HUES64 (cell line): ENCODE results near the gene KLF2.

ENCODE experiments used
- H3K27ac ChIP-seq: 2 replicates; pipeline ENCODE4 v1.7.0; 2013; ENCODE audit warnings: low read depth, low read length, inconsistent platforms
- H3K27me3 ChIP-seq: 2 replicates; pipeline ENCODE4 v1.6.1; 2013; ENCODE audit warnings: mild to moderate bottlenecking, low read length; ENCODE audit not compliant: insufficient read depth
- H3K36me3 ChIP-seq: 2 replicates; pipeline ENCODE4 v1.6.1; 2013; ENCODE audit warnings: mild to moderate bottlenecking, low read length; ENCODE audit not compliant: insufficient read depth
- H3K4me1 ChIP-seq: 2 replicates; pipeline ENCODE4 v1.6.1; 2013; ENCODE audit warnings: mild to moderate bottlenecking, low read length, moderate library complexity; ENCODE audit not compliant: insufficient read depth
- H3K4me3 ChIP-seq: 2 replicates; pipeline ENCODE4 v1.5.1; 2013; ENCODE audit warnings: mild to moderate bottlenecking, low read length, moderate library complexity
- H3K9ac ChIP-seq: 2 replicates; pipeline ENCODE4 v1.6.1; 2013; ENCODE audit warnings: mild to moderate bottlenecking, low read depth, low read length
- H3K9me3 ChIP-seq: 2 replicates; pipeline ENCODE4 v1.6.1; 2013; ENCODE audit warnings: low read depth, low read length; ENCODE audit not compliant: insufficient read depth
- WGBS: fragments of 150-250, 120-280 bp; methylation state at CpG from one replicate; pipeline ENCODE4 v1.1.7; 2013; ENCODE audit warnings: missing lambda C conversion rate; 5-methylcytosine and 5-hydroxymethylcytosine counted together

KLF2 gene

GRCh38 chr19:16372065-16372915 is 47.7 kb downstream of the KLF2 start:
- no peak overlapping the region for H3K9ac ChIP-seq
- 94% methylated on average over 17 of the region's 17 CpGs for WGBS

GRCh38 chr19:16373079-16373478 is 48.5 kb downstream of the KLF2 start:
- no peaks in the 10 kb centered on the region for H3K4me1 ChIP-seq
- no peak overlapping the region for H3K27ac ChIP-seq
- no peaks in the 10 kb centered on the region for H3K27me3 ChIP-seq
- WGBS = 93% methylated on average over 11 of the region's 12 CpGs
- no peak overlapping the region for H3K9ac ChIP-seq
- no peaks in the 10 kb centered on the region for H3K9me3 ChIP-seq
- no peak overlapping the region for H3K4me3 ChIP-seq
- H3K36me3 ChIP-seq = peaks cover 33% of the 10 kb centered on the region

More at GRCh38 chr19:16372065-16372915, 47.7 kb downstream of the KLF2 start:
- Histone ChIP-seq H3K4me1 (no peaks in the 10 kb centered on the region), H3K27me3 (no peaks in the 10 kb centered on the region), H3K9me3 (no peaks in the 10 kb centered on the region), H3K4me3 (no peak overlapping the region), H3K36me3 (peaks cover 33% of the 10 kb centered on the region), H3K27ac (no peak overlapping the region)

- Histone ChIP-seq H3K27ac (no peak overlapping the region), H3K27me3 (no peaks in the 10 kb centered on the region), H3K36me3 (peaks cover 33% of the 10 kb centered on the region), H3K4me3 (no peak overlapping the region), H3K9me3 (no peaks in the 10 kb centered on the region), H3K4me1 (no peaks in the 10 kb centered on the region), H3K9ac (no peak overlapping the region)
- 95% methylated on average over 12 of the region's 12 CpGs for WGBS
Observed at GRCh38 chr19:16373532-16373931, 48.9 kb downstream of the KLF2 start.

- no peak overlapping the region for H3K9ac ChIP-seq
- H3K4me1 ChIP-seq = no peaks in the 10 kb centered on the region
- no peak overlapping the region for H3K4me3 ChIP-seq
- no peaks in the 10 kb centered on the region for H3K9me3 ChIP-seq
- H3K36me3 ChIP-seq = peaks cover 33% of the 10 kb centered on the region
- WGBS = 94% methylated on average over 8 of the region's 8 CpGs
- H3K27me3 ChIP-seq = no peaks in the 10 kb centered on the region
- H3K27ac ChIP-seq = no peak overlapping the region
Observed at GRCh38 chr19:16373989-16374388, 49.4 kb downstream of the KLF2 start.

- H3K27ac ChIP-seq = no peak overlapping the region
- peaks cover 33% of the 10 kb centered on the region for H3K36me3 ChIP-seq
- 93% methylated on average over 13 of the region's 13 CpGs for WGBS
Observed at GRCh38 chr19:16374436-16374835, 49.8 kb downstream of the KLF2 start.

GRCh38 chr19:16375157-16375935 is 50.7 kb downstream of the KLF2 start:
- WGBS = 94% methylated on average over 14 of the region's 14 CpGs
- H3K4me3 ChIP-seq = no peak overlapping the region
- H3K27ac ChIP-seq = no peak overlapping the region
- H3K9ac ChIP-seq = no peak overlapping the region
- no peaks in the 10 kb centered on the region for H3K27me3 ChIP-seq
- H3K4me1 ChIP-seq = no peaks in the 10 kb centered on the region
- peaks cover 33% of the 10 kb centered on the region for H3K36me3 ChIP-seq
- H3K9me3 ChIP-seq = no peaks in the 10 kb centered on the region

More at GRCh38 chr19:16374436-16374835, 49.8 kb downstream of the KLF2 start:
- H3K9me3 ChIP-seq = no peaks in the 10 kb centered on the region
- no peaks in the 10 kb centered on the region for H3K4me1 ChIP-seq
- H3K4me3 ChIP-seq = no peak overlapping the region
- H3K9ac ChIP-seq = no peak overlapping the region
- no peaks in the 10 kb centered on the region for H3K27me3 ChIP-seq

GRCh38 chr19:16375936-16376185 is 51.2 kb downstream of the KLF2 start:
- Histone ChIP-seq H3K27me3 (no peaks in the 10 kb centered on the region), H3K9ac (no peak overlapping the region), H3K9me3 (no peaks in the 10 kb centered on the region), H3K4me1 (no peaks in the 10 kb centered on the region), H3K27ac (no peak overlapping the region), H3K36me3 (peaks cover 33% of the 10 kb centered on the region), H3K4me3 (no peak overlapping the region)
- 97% methylated on average over 6 of the region's 7 CpGs for WGBS

- Histone ChIP-seq H3K27ac (no peak overlapping the region), H3K4me3 (no peak overlapping the region)
Observed at GRCh38 chr19:16376241-16376640, 51.6 kb downstream of the KLF2 start.

GRCh38 chr19:16376649-16377048 is 52.0 kb downstream of the KLF2 start:
- H3K9ac ChIP-seq = no peak overlapping the region
- H3K27ac ChIP-seq = no peak overlapping the region
- no peaks in the 10 kb centered on the region for H3K27me3 ChIP-seq
- H3K4me3 ChIP-seq = no peak overlapping the region
- peaks cover 35% of the 10 kb centered on the region for H3K36me3 ChIP-seq
- no peaks in the 10 kb centered on the region for H3K9me3 ChIP-seq
- no peaks in the 10 kb centered on the region for H3K4me1 ChIP-seq
- WGBS = 93% methylated on average over 18 of the region's 18 CpGs

More at GRCh38 chr19:16376241-16376640, 51.6 kb downstream of the KLF2 start:
- no peaks in the 10 kb centered on the region for H3K9me3 ChIP-seq
- H3K9ac ChIP-seq = no peak overlapping the region
- H3K4me1 ChIP-seq = no peaks in the 10 kb centered on the region
- WGBS = 95% methylated on average over 11 of the region's 11 CpGs
- H3K36me3 ChIP-seq = peaks cover 33% of the 10 kb centered on the region
- H3K27me3 ChIP-seq = no peaks in the 10 kb centered on the region

GRCh38 chr19:16377521-16377920 is 52.9 kb downstream of the KLF2 start:
- Histone ChIP-seq H3K36me3 (peaks cover 35% of the 10 kb centered on the region), H3K27me3 (no peaks in the 10 kb centered on the region), H3K4me1 (no peaks in the 10 kb centered on the region), H3K9ac (no peak overlapping the region), H3K27ac (no peak overlapping the region), H3K4me3 (no peak overlapping the region), H3K9me3 (no peaks in the 10 kb centered on the region)
- WGBS = 94% methylated on average over 9 of the region's 9 CpGs
